ENCODE measurements around the gene TAS2R20.

The TAS2R20 gene

GRCh38 chr12:10957741-10958140, 40.4 kb downstream of the TAS2R20 start:
- DNase-seq, result no peak

GRCh38 chr12:10956085-10956484, 42.0 kb downstream of the TAS2R20 start:
- no peak for DNase-seq

GRCh38 chr12:10952645-10953044, 45.5 kb downstream of the TAS2R20 start:
- DNase-seq, result no peak
